Tibial nerve (tissue), 3 donors: ENCODE data around the gene SNCAIP.

ENCODE experiments used
- EP300 ChIP-seq, 2 donors: sonication (generic); formaldehyde crosslinking; IDR thresholded peaks; one replicate each; pipeline ENCODE4 v1.6.1; 2017; ENCODE audit warnings: antibody characterized with exemption in 2 of 2, mild to moderate bottlenecking in 1 of 2
- POLR2A ChIP-seq, 2 donors: fragments of 450-650 bp; IDR thresholded peaks; one replicate each; pipeline ENCODE4 v1.6.1; 2017; ENCODE audit warnings: antibody characterized with exemption in 2 of 2, mild to moderate bottlenecking in 2 of 2, moderate library complexity in 2 of 2

- TF ChIP-seq POLR2A (IDR thresholded peaks at IDR 0.05) (no peak), EP300 (IDR thresholded peaks at IDR 0.05) (no peak)
Measured at GRCh38 chr5:122390694-122391093, 78.7 kb downstream of the SNCAIP start.
